ENCODE results near the gene DAAM2.

Gene DAAM2

DNA sequence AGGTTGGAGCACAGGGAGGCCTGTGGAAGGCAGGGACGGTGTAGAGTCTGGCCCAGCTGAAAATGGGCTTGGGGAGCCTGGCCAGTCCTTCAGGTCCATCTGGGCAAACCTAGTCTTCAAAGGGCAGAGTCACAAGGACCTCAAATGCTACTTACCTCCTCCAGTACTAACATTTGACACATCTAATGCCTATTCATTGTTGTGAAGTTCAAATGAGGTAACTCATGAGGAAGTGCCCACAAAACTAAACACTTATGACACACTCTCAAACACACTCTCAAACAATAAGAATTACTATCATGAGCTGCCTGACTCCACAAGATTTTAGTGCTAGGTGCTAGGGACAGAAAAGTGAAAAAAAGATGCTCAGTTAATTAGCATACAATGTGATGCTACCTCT lies 27.1 kb downstream of the DAAM2 start:
- no peak for DNase-seq (ENCODE audit: low read depth in 2 of 2)

DNA sequence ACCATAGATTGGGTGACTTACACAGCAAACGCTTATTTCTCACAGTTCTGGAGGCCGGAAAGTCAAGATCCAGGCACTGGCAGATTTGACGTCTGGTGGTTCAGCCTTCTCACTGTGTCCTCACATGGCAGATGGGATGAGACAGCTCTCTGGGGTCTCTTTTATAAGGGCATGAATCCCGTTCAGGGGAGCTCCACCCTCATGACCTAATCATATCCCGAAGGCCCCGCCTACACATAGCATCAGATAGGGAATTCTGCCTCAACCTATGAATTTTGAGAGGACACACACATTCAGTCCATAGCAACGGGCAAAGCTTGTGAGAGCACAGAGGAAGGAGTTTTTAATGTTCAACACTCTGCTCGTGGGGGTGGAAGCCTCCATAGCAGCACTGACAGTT lies 27.5 kb downstream of the DAAM2 start:
- no peak for DNase-seq (ENCODE audit: low read depth in 2 of 2)

DNA sequence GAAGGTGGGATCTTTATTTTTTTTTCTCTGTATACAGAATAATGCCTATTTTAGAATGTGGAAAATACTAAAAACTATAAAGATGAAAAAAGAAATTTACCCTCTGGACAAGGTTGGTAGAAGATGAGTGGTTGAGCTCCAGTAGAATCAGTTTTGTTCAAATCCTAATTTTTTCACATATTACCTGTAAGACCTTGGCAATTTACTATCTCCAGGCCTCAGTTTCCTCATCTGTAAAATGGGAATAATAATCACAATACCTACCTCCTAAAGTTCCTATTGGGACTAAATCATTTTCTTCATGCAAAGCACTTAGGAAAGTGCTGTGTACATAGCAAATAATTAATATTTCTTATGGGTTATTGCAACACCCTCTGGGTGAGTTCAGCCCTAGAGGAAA lies 28.4 kb downstream of the DAAM2 start:
- DNase-seq (ENCODE audit: low read depth in 2 of 2), result no peak

DNA sequence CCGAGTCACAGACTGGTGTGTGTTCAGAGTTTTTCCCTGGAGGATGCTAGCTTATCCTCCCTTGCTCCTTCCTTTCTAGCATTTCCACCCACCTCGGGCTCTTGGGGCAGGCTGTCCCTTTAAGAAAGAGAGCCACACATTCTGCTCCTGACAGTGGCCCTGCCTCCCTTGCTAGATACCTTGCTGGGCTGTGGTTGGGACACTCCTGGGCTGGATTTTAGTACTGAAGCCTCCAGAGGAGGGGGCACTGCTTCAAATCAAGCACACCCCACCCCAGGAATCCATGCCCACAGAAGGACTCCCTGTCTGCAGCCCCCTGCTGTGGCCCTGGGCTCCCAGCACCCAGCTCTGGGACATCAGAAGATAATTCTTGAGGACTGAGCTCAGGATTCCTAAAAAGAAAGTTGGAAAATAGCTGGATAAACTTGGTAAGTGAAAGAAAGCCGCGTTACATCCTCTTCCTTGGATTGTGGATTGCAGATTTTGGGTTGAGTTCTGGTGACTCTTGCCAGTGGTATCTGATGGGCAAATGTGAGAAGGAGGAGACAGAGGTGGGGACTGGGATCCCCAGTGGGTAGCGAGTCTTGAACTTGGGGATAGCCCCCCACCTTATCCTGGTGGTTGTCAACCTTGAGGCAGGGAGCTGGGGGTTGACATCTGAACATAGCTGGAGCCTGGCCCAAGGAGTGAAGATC lies 29.0 kb downstream of the DAAM2 start:
- no peak for DNase-seq (ENCODE audit: low read depth in 2 of 2)

DNA sequence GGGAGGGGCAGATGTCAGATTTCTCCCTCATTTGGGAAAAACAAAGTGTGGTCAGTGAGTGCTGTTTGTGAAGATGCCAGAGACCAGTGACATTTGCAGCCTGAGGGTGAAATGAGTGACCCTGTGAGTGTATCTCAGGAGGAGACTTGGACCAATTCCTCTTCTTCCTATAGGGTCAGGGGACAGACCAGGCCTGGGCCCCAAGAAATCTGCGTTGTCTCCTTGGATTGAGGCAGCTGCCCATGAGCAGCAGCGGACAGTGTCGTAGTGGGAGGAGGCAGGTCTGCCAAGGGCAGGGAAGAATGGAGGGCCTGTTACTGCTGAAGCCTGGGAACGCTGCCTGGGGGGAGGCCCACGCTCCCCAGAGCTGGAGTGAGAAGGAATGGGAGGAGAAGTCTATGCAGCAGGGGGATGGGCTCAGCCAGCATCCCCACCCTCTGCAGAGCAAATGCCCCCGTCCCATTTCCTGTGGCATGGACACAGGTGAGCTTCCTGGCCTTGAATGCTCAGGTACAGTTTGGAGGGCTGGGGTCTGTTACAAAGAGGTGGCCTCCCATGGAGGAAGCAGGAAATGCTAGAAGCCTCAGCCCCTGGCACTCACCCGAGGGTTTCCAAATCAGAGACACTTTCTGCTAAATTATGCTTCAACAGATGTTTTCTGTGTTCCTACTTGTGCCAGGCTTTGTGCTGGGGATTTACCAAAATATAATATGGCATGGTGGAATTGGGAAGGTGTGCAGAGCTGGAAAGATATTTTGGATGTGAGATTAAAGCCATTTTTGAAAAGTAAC lies 29.8 kb downstream of the DAAM2 start:
- DNase-seq (ENCODE audit: low read depth in 2 of 2), result no peak

DNA sequence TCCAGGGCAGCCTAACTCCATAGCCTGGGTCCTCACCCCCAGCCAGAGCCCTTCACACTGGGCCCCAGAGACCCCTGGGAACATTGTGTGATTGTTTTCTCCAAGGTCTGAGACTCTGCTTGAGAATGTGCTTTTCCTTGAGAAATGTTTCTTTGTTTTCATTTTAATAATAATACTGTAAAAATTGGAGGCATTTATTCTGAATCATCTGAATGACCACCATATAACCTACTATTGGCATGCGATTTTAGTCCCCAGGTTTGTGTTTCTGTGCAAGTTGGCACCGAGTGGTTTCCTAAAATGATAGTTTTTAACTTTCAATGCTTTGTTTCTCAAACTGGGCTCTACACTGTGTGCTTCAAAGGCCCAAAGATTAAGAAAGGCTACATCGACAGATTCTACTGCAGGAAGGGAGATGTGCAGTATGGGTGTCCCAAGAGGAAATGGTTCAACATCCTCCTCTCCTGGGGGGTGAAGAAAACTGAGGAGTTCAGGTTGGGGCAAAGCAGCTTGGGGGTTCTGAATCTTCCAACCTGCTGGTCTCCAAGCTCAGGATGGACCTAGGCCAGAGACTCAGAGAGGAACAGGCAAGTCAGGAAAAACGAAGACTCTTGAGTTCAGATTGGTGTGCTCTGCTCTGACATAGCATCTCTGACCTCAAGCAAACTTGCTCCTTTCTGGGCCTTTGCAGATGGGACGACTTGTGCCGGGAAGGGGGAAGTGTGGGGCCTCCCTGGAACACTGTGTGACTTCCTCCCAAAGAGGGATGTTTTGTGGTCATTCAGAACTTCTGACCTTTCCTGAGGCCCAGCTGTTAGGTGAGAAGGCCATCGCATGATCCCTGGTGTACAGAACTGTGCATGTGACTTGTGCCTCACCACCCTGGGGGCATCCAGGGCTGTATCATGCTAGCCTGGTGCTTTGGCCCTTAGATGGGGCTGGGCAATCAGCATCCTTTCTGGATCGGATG lies 31.0 kb downstream of the DAAM2 start:
- no peak for DNase-seq (ENCODE audit: low read depth in 2 of 2)

DNA sequence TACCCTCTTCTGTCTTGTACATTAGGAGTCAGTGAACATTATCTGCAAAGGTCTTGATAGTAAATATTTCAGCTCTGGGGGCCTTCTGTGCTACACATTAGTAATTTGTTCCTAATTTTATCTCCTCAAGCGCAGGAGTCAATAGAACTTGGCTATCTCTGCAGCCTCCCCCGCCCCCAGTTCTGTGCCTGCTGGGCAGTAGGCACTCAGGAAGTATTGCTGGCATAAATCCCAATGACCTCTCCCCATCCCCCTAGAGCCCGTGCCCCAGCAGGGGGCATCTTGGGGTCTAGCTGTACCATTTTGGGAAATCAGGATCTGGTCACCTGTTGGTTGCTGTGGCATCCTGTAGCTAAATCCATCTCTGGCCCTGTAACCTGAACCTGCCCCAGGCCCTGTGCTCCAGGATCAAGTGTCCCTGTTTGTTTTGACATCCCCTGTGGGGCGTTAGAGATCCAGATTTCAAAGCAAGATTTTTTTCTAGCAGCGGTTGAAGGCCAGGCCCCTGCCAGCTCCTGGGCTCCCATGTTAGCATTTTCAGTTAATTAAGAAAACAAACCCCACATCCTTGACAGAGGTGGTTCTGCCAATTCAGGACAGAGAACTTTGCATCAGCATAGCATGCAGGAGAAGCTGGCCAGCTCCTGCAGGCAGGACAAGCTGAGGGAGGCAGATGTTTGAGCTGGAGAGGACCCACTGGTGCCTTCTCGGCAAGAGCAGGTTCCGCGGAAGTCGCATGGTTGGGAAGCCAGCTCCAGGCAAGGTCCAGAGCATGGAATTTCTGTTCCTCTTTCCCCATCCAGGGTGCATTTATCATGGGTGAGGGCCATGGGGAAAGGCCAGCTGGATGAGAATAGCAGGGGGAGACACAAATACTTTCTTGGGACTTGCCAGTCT lies 32.1 kb downstream of the DAAM2 start:
- DNase-seq (ENCODE audit: low read depth in 2 of 2), result no peak

DNA sequence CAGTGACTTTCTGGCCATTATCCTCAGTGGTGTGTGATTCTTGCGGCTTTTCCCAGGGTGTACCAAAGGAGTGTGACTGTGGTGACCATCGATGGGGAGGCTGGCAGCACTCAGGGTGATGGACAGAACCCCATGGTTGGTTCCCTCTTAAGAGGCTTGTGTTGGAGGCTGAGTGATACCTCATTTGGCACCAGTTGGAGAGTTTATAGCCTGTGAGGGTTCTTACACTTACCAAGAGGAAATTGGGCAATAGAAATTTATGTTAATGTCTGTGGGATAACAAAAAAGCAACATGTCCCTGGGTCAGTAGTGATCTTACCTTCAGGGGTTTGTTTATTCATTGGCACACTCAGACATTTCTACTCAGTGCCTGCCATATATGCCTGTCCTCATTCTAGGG lies 37.2 kb downstream of the DAAM2 start:
- no peak for DNase-seq (ENCODE audit: low read depth in 2 of 2)

DNA sequence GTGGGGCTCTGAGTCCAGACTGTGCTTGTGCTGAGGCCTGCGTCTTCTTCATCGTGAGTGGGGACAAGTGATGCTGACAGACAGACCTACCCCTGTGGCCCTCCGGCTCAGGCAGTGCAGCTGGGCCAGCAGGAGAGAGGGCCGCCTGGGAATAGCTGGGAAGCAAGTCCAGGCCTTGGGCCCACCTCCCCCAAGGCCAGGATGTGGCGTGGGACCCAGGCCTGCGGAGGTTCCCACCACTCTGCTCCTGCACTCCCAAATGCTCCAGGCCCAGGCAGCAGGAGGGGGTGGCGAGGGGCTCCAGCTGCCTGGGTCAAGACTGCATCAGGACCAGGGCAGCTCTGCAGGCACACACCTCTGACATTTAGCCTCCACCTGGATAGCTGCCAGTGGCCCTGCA lies 38.3 kb downstream of the DAAM2 start:
- DNase-seq (ENCODE audit: low read depth in 2 of 2), result no peak

DNA sequence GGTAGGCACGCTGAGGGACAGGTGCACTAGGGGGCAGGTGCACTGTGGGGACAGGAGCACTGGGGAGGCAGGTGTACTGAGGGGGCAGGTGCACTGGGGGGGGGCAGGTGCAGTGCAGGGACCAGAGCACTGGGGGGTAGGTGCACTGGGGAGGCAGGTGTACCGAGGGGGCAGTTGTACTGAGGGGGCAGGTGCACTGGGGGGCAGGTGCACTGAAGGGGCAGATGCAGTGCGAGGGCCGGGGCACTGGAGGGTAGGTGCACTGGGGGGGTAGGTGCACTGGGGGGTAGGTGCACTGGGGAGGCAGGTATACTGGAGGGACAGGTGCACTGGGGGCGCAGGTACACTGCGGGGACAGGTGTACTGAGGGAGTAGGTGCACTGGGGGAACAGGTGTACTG lies 39.5 kb downstream of the DAAM2 start:
- no peak for DNase-seq (ENCODE audit: low read depth in 2 of 2)

DNA sequence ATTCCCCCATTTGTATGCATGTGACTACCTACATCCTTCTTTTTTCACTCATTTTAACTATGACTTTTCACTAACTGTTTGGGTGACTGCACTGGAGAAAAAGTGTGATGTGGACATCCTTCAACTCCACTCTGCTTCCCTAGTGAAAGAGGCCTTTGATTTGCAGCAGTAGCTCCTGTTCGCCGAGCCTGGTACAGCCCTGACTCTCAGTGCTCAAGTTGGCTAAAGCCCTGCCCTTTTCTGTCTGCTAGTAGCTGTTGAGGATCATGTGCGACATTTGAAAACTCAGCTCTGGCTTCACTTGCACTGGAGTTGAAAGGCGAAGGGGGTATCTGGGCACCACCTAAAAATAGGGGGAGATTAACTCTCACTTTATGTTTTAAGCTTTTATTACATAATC lies 42.1 kb downstream of the DAAM2 start:
- no peak for DNase-seq (ENCODE audit: low read depth in 2 of 2)

DNA sequence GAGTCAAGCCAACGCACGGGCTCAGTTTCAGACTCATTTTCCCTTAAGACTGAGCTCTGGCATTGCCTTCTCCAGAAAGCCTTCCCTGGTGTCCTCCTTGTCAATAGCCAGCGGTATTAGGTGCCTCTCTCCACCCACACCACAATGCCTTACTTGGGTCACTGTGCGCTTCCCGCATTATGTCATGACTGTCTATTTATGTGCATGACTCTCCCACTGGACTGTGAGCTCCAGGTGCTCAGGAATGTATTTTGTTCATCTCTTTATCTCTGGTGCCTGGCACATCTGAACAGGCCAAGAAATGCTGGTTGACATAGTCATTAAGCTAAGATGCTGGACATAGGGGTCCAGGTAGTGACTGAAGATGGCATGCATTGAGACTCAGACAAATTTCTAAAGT lies 42.7 kb downstream of the DAAM2 start:
- no peak for DNase-seq (ENCODE audit: low read depth in 2 of 2)

DNA sequence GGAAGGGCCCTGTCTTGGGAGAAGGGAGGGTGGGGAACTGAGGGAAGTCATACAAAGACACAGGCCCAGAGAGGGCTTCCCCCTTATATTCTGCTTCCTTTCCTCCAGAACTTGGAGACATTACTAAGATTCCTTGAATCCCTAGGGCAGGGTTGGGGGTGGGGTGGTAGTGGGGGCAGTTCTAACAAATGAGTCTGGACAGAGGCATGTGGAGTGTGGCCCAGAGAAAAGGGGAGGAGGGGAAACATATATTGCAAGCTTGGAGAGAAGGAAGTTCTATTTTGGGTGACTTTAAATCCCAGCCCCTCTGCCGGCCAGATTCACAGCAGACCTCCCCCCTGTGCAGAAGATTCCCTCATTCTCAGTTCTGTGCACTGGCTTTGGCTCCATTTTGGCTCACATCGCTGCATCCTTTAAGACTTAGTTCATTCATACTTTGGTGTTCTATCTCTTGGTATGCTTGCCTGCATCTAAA lies 43.7 kb downstream of the DAAM2 start:
- DNase-seq (ENCODE audit: low read depth in 2 of 2), result no peak

DNA sequence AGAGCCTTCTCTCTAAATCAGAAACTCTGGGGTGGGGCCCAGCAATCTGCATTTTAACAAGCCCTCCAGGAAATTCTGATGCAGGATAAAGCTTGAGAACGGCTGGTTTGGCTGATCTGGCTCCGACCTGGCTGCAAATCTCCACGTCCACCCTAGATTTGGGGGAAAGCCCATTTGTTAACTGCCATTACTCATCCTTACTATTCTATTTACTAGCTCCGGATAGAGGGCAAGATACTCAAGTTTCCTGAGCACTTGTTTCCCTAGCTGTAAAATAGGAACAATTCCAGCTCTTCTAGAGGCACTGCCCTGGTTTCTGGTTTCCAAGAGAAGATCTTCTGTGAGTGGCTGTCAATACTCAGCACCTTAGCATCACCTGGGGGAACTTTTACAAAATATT lies 44.4 kb downstream of the DAAM2 start:
- no peak for DNase-seq (ENCODE audit: low read depth in 2 of 2)

DNA sequence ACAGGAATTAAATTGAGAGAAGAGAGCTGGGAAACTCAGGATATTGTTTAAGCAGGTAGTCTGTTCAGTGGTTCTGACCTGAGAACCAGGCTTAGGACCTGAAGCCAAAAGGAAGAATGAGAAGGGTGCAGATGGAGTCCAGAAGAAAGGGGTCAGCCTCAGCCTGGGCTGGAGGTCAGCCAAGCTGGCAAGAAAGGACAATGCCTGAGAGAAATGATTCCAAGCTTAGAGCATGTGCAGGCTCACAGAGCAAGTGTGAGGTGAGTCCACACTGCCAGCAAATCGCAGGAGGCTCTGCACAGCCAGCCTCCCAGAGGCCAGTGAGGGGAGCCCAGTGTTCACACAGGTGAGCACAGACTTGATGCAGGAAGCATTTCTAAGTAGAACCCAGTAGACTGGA lies 47.3 kb downstream of the DAAM2 start:
- DNase-seq (ENCODE audit: low read depth in 2 of 2), result no peak

DNA sequence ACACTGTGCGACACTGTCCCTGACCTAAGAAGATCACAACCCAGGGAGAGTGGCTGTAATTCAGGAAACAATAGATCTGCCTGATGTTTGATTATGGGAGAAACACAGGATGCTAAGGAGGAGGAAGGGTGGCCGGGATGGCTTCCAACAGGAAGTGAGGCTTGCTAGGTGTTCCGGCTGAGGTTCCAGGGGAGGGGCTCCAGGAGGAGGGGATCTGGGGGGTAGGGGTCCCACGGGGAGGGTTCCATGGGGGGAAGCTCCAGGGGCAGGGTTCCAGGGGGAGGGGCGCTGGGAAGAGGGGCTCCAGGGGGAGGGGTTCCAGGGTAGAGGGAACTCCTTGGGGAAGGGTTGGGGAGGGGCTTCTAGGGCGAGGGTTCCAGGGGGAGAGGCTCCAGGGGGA lies 48.6 kb downstream of the DAAM2 start:
- DNase-seq (ENCODE audit: low read depth in 2 of 2), result no peak

DNA sequence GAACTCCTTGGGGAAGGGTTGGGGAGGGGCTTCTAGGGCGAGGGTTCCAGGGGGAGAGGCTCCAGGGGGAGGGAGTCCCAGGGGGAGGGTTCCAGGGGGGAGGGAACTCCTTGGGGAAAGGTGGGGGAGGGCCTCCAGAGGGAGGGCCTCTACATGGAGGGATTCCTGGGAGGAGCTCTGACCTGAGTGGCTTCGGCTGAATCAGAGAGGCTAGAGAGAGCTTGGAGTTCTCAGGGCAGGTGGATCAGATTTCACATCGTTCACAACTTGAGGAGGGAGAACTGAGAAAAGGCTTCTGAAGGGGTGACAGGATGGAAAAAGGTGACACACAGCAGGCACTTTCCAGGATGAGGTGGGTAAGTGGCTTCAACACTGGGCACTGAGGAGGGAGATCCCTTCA lies 49.1 kb downstream of the DAAM2 start:
- no peak for DNase-seq (ENCODE audit: low read depth in 2 of 2)

DNA sequence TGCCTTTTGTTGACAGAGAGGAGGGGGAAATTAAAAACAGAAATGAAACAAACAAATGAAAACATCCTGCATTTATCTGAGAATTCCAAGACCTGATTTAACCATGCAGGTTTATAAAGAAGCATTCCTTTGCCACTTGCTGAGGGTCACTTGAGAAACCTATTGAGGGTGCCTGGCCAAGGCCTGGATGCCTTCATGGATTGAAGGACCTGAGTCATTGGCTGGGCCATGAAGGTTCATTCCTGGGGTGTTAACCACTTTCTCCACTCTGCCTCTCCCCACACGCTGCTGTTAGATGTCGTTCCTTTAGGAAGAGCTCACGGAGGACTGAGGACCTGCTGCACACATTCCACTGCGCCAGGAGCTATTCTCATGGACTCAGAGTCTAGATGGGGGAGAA lies 49.7 kb downstream of the DAAM2 start:
- no peak for DNase-seq (ENCODE audit: low read depth in 2 of 2)

DNA sequence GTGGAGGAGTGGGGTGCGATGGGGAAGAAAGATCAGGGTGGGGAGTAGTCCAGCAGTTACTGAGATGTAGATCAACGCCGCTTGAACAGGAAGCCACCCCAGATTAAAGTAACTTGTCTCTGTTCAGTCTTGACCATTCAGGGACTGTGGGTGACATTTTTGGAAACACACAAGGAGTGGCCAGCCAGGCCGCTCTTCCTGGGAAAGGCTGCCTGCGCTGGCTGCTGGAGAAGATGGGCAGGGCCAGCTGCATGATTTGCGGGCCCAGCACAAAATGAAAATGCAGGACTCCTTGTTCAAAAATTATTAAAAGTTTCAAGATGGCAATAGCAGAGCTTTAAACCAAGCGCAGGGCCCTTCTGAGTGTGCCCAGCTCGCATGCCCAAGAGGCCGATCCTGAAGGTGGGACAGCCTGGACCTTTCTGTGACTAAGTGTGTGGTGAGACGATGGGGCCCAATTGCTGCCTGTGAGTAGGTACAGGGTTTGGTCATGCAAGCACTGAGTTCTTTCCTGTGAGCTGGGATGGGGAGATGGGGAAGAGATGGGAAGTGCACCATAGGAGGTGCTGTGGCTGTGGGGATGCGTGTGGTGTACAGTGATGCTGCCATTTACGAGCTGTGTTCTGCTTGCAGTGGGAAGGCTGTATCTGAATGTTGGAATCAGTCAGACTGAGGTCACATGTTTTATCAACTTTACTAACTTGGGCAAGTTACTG lies 51.3 kb downstream of the DAAM2 start:
- DNase-seq (ENCODE audit: low read depth in 2 of 2), result no peak

DNA sequence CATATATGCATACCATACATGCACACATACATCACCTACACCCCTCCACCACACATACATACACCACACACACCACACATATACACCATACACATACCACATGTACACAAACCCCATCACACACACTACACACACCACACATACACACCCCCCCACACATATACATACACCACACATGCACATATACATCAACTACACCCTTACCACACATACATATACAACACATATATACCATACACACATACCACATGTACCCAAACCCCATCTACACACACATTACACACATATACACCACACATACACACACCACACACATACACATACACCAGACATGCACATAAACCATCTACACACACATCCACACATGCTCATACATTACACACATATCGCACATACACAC lies 52.7 kb downstream of the DAAM2 start:
- DNase-seq (ENCODE audit: low read depth in 2 of 2), result no peak

DNA sequence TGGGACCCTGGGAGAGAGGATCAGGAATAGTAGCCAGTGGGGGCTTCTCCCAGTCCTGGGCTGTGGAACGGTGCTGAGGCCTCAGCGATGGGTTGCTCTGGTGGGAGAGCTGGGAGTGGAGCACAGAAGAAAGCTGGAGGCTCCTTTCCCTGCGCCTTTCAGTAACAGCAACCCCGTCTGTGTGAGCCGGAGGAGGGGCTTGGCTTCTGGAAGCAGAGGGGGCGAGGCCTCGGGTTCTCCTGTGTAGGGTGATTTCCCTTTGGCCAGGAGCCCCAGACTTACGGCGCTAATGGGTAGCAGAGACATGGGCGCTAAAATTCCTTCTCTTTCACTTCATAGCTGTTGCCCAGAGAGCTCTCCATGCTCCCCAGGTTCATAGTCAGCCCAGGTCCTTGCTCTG lies 55.0 kb downstream of the DAAM2 start:
- DNase-seq (ENCODE audit: low read depth in 2 of 2), result no peak
